Hepatocyte (in vitro differentiated cells): ENCODE data around the gene SFN. TPM values are rescaled to one million over a fixed set of nuclear protein-coding genes. Genes with fewer than 3 reads are reported as not detected.
A peak's percentile ranks its signal among the peaks of the same experiment; 100 is the strongest.

Source experiments
- DNase-seq: peaks from one replicate; pipeline ENCODE4 v3.0.0-alpha.2; 2016; ENCODE audit warnings: low spot score
- H2AFZ ChIP-seq: fragments of 200-600 bp; sonication (generic); 2 replicates; pipeline ENCODE4 v1.6.0; 2016; ENCODE audit warnings: antibody characterized with exemption, mild to moderate bottlenecking
- H3K27ac ChIP-seq: fragments of 200-600 bp; sonication (generic); 2 replicates; pipeline ENCODE4 v1.5.1; 2016; ENCODE audit warnings: mild to moderate bottlenecking
- H3K27me3 ChIP-seq: fragments of 200-600 bp; sonication (generic); 2 replicates; pipeline ENCODE4 v1.6.1; 2016
- H3K36me3 ChIP-seq: fragments of 200-600 bp; sonication (generic); replicated peaks from 2 replicates; pipeline ENCODE4 v1.5.1; 2016; ENCODE audit warnings: low read depth; ENCODE audit not compliant: insufficient read depth
- H3K4me1 ChIP-seq: fragments of 200-600 bp; sonication (generic); 2 replicates; pipeline ENCODE4 v1.5.1; 2016; ENCODE audit warnings: mild to moderate bottlenecking, moderate library complexity; ENCODE audit not compliant: insufficient read depth
- H3K4me2 ChIP-seq: fragments of 200-600 bp; sonication (generic); 2 replicates; pipeline ENCODE4 v1.6.0; 2016
- H3K4me3 ChIP-seq: fragments of 200-600 bp; sonication (generic); 2 replicates; pipeline ENCODE4 v1.5.1; 2016; ENCODE audit warnings: mild to moderate bottlenecking
- H3K79me2 ChIP-seq: fragments of 200-600 bp; sonication (generic); 2 replicates; pipeline ENCODE4 v1.6.0; 2017; ENCODE audit warnings: mild to moderate bottlenecking
- H3K9me2 ChIP-seq: fragments of 200-600 bp; sonication (generic); replicated peaks from 2 replicates; pipeline ENCODE4 v1.6.0; 2017; ENCODE audit warnings: mild to moderate bottlenecking; ENCODE audit not compliant: insufficient read depth
- H3K9me3 ChIP-seq: fragments of 200-600 bp; sonication (generic); 2 replicates; pipeline ENCODE4 v1.5.1; 2016; ENCODE audit warnings: low read depth, mild to moderate bottlenecking
- H4K20me1 ChIP-seq: fragments of 200-600 bp; sonication (generic); 2 replicates; pipeline ENCODE4 v1.6.0; 2016; ENCODE audit warnings: mild to moderate bottlenecking; ENCODE audit not compliant: insufficient read depth, poor library complexity, severe bottlenecking
- CTCF ChIP-seq: fragments of 200-600 bp; sonication (generic); IDR thresholded peaks from 2 replicates; pipeline ENCODE4 v1.5.1; 2016; ENCODE audit warnings: antibody characterized with exemption, mild to moderate bottlenecking; ENCODE audit not compliant: poor library complexity
- EZH2 ChIP-seq: fragments of 200-600 bp; sonication (generic); IDR thresholded peaks from 2 replicates; pipeline ENCODE4 v1.6.1; 2016; ENCODE audit warnings: antibody characterized with exemption, mild to moderate bottlenecking, borderline replicate concordance
- EZH2phosphoT487 ChIP-seq: fragments of 200-600 bp; sonication (generic); IDR thresholded peaks from one replicate; pipeline ENCODE4 v1.6.1; 2018; ENCODE audit warnings: antibody characterized with exemption, mild to moderate bottlenecking, low read depth, moderate library complexity; ENCODE audit not compliant: unreplicated experiment, severe bottlenecking
- WGBS: methylation state at CpG from one replicate; pipeline ENCODE4 v1.1.6; 2016; ENCODE audit warnings: low lambda C conversion rate; ENCODE audit errors: missing lambda C conversion rate; 5-methylcytosine and 5-hydroxymethylcytosine counted together
- polyA plus RNA-seq: library from polyadenylated mRNA; unstranded; fragments of >200 nt; fragmentation: Nextera tagmentation; extraction: Ambion mirVana; gene quantifications from 2 replicates; pipeline ENCODE4 v1.2.1, GENCODE V29; 2016
- total RNA-seq: library from RNA; depleted of rRNA; stranded (reverse); fragments of >200 nt; gene quantifications from 2 replicates; pipeline ENCODE4 v1.2.3, GENCODE V29; 2014

Gene SFN
- total and polyA plus RNA-seq, 2 experiments from 2014 or later, result 3.4 to 8.5 TPM

- Histone ChIP-seq H2AFZ (no peak overlapping the region), H3K4me3 (no peak overlapping the region), H3K9me2 (no peaks in the 10 kb centered on the region), H3K27me3 (no peaks in the 10 kb centered on the region), H3K36me3 (no peaks in the 10 kb centered on the region), H4K20me1 (no peaks in the 10 kb centered on the region), H3K27ac (no peak overlapping the region), H3K4me2 (no peak overlapping the region), H3K79me2 (peaks cover 26% of the 10 kb centered on the region), H3K9me3 (no peaks in the 10 kb centered on the region), H3K4me1 (peaks cover 12% of the 10 kb centered on the region)
- 88% methylated on average over 1 of the region's 1 CpG for WGBS
- TF ChIP-seq EZH2, result no peak
- TF ChIP-seq CTCF, result peak; percentile 37
- peak; percentile 58 for DNase-seq
Measured at GRCh38 chr1:26887125-26887524, 24.2 kb downstream of the SFN start.

- no peak for TF ChIP-seq CTCF
- TF ChIP-seq EZH2, result no peak
- no peak for TF ChIP-seq EZH2phosphoT487
- no peak overlapping the region for H3K27ac ChIP-seq
- no peak overlapping the region for H3K4me3 ChIP-seq
- H3K4me2 ChIP-seq, result peak overlapping the region; percentile 97
- no peaks in the 10 kb centered on the region for H3K9me2 ChIP-seq
- DNase-seq, result no peak
- H3K79me2 ChIP-seq, result peaks cover 23% of the 10 kb centered on the region
- no peaks in the 10 kb centered on the region for H3K36me3 ChIP-seq
- H3K27me3 ChIP-seq, result no peaks in the 10 kb centered on the region
- no peaks in the 10 kb centered on the region for H3K9me3 ChIP-seq
- 94% methylated on average over 1 of the region's 1 CpG for WGBS
- H3K4me1 ChIP-seq, result peaks cover 12% of the 10 kb centered on the region
- no peak overlapping the region for H2AFZ ChIP-seq
- no peaks in the 10 kb centered on the region for H4K20me1 ChIP-seq
Measured at GRCh38 chr1:26888231-26888630, 25.3 kb downstream of the SFN start.

GRCh38 chr1:26889551-26890466 lies 26.9 kb downstream of the SFN start, which contains the start of gene GPN2:
GPN2 (minus strand) TSS chr1:26890283; CDS start chr1:26890096, 187 bp downstream.
- no peaks in the 10 kb centered on the region for H3K9me3 ChIP-seq
- peak within 1 kb of the TSS; percentile 99 for H3K27ac ChIP-seq
- no peaks in the 10 kb centered on the region for H3K27me3 ChIP-seq
- peak; percentile 88 for DNase-seq
- H3K4me3 ChIP-seq, result peak within 1 kb of the TSS; percentile 93
- H3K36me3 ChIP-seq, result no peaks in the 10 kb centered on the region
- no peaks in the 10 kb centered on the region for H4K20me1 ChIP-seq
- no peaks in the 10 kb centered on the region for H3K9me2 ChIP-seq
- peak within 1 kb of the TSS; percentile 55 for H2AFZ ChIP-seq
- H3K4me2 ChIP-seq, result peak within 1 kb of the TSS; percentile 97
- peaks cover 25% of the 10 kb centered on the region for H3K79me2 ChIP-seq
- no peak for TF ChIP-seq CTCF
- no peak for TF ChIP-seq EZH2
- TF ChIP-seq EZH2phosphoT487, result no peak
- WGBS, result 3% methylated on average over 89 of the region's 89 CpGs
- peaks cover 12% of the 10 kb centered on the region for H3K4me1 ChIP-seq
